Activated naive CD8-positive, alpha-beta T cell treated with anti-CD3 and anti-CD28 coated beads, Interleukin-2, amount 50 U/mL, for 16 hours (primary cell): Measurements from ENCODE around the gene FAM90A1.
"Not testable (repeated sequence)": the region's sequence is repeated elsewhere in the genome, so short reads cannot be mapped to it uniquely, and the experiment has no call there.

Source experiments
- DNase-seq: peaks from one replicate; pipeline ENCODE4 v3.0.0-alpha.2; 2020; ENCODE audit warnings: low read depth, low spot score

FAM90A1 gene

DNA sequence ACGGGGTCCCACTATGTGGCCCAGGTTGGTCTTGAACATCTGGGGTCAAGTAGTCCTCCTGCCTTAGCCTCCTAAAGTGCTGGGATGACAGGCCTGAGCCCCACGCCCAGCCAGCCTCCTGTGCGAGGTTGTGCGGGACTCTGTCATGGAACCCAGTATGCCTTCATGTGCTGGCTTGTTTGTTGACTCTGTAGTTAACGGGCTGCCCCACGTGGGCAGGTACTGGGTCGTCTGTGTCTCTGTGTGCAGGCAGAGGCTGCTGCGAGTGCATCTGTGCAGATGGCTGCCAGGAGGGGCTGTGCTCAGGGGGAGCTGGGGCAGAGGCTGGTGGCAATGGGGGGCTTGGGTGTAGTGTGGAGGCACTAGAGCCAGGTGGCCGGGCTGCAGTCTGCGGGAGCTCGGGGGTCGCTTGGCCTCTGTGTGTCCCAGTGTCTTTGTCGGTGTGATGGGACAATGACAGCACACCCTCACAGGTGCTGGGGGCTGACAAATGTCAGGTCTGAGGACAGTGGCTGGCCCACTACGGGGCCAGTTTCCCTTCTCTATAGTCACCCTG is 6.0 kb upstream of the FAM90A1 start:
- not testable (repeated sequence) for DNase-seq

DNA sequence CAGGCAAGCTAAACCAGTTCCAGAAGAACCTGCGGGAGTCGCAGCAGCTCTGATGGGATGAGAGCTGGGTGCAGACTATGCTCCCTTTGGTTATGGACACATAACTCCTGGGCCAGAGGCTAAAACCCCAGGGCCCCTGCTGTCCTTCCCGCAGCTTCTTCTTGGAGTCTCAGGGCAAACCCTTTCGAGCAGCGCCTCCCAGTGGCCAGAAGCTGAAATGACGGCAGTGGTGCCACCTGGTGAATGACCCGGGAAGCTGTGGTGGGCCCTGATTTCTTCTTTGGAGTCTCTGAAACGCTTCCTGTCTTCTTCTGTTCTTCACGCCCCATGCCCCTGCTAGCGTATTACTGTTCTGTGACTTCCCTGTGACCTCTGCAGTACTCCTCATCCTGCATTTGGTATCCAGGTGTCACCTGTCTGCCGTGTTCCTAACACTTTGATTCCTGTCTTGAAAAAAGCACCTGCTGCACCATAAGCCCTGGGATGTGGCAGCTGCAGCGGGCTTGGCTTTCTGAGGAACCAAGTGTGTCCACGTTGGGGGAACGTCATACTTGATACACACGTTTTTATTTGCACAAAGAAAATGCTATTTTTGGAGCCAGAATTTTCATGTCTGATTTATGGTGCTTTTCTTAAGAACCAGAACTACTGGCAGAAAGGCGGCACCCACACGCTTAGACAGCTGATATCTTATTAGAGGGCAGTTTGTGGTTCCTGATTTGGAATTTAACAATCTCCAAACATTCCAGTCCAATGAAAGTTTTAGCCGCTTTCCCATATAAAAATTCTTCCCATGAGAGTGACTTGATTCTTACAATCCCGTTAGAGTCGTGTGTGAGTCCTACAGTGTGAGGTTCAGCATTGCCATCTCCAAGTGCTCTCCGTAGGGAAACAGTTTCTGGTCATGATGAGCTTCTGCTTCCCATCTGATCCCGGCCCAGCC is 4.5 kb upstream of the FAM90A1 start:
- peak; percentile 30 for DNase-seq

DNA sequence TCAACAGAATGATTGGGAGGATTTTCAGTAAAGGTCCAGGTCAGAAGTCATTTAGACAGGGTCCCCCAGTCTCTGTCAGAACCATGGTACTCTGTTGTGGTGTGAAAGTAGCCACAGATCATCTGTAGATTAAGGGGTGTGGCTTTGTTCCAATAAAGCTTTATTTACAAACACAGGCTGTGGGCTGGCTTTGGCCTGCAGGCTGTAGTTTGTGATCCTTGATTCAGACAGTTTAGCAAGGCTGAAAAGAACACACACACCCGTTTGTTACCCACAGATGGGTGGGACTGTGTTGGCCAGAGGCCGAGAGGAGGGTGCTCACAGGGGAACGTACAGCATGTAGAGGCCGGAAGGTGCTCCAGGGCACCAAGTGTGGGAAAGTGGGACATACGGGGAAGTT is 3.6 kb upstream of the FAM90A1 start:
- not testable (repeated sequence) for DNase-seq

DNA sequence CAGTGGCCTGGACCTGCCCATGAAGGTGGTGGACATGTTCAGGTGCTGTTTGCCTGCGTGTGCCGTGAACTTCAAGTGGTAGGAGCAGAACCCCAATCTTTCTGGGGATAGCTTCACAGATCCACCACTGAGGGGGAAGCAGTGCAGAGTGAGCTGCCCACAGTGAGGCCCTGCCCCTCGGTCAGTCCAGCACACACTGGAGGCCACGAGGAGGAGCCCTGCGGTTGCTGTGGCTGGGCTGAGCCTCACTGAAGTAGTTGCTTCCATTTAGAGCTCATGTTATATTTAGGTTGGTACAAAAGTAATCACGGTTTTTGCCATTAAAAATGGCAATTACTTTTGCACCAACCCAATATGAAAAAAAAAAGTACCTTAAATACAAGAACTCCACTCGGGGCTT is 2.1 kb upstream of the FAM90A1 start:
- not testable (repeated sequence) for DNase-seq

DNA sequence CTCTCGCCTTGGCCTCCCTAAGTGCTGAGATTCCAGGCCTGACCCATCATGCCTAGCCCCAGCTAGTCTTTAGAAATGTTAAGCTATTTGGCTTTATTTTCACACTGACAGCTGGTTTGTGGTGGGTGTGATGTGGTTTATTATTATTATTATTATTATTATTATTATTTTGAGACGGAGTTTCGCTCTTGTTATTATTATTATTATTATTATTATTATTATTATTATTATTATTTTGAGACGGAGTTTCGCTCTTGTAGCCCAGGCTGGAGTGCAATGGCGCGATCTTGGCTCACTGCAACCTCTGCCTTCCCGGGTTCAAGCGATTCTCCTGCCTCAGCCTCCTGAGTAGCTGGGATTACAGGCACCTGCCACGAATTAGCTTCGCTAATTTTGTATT is 1.2 kb upstream of the FAM90A1 start:
- DNase-seq: not testable (repeated sequence)

DNA sequence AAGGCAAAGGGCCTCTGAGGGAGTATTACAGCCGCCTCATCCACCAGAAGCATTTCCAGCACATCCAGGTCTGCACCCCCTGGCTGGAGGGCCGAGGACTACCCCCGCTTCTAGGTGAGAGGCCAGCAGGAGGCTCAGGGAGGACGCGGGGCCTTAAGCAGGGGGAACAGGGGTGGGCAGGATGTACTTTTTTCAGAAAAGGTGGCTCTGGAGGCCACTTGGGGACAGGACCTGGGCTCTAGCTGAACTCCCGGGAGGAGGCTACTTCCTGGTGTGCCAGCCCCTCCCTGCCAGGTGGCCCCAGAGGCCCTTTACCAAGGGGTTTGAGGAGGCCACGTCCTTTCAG is 287 bp upstream of the FAM90A1 start:
- not testable (repeated sequence) for DNase-seq

DNA sequence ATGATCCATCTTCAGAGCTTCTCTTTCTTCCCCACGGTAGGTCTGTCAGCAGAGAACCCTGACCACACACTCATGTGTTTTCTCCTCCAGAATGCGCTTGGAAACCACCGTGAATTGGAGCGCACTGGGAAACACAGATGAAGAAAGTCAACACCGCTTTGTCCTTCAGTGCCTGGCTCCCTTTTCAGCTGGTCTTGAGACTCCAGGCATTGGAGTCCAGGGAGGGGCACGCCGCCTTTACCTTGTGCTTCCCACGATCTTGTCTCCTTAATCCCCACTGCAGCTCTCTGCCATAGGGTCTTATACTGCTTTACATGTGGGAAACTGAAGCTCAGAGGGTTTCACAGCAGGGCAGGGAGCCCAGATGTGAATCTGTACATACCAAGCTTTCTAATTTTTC is 1.1 kb downstream of the FAM90A1 start:
- DNase-seq: no peak

DNA sequence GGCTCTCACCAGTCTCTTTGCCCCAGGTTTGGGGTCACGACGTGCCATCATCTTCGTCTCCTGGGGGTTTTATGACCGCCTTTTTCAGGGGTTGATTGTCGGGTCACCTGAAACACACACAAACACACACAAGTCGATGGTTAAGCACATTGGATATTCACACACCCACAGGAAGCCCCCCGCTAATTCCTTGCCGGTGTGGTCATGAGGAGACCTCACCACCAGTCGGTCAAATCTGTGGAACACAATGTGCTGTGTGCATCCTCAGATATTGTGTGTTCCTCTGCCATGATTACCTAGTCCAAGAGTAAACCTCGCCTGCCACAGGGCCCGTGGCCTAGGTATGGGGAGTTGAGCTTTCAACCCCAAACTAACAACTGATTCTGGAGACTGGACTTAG is 2.6 kb downstream of the FAM90A1 start:
- DNase-seq: not testable (repeated sequence)

DNA sequence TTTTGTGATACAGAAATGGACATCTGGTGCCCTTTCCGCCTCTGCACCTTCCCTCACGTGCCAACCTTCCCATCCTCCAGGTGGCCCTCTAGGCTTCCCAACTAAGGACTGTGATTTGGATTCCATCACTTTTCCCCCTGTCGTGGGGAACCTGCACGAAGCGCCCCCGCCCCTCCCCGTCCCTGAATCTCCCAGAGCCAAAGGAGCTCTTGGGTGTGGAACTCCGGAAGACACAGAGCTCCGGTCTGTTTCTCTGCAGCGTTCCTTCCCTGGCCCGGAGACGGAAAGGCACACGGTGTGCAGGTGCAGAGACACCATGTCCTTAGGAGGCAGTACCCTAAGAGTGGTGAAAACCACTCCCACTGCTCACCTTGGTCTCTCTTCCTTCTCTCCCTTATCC is 3.8 kb downstream of the FAM90A1 start:
- DNase-seq: not testable (repeated sequence)

DNA sequence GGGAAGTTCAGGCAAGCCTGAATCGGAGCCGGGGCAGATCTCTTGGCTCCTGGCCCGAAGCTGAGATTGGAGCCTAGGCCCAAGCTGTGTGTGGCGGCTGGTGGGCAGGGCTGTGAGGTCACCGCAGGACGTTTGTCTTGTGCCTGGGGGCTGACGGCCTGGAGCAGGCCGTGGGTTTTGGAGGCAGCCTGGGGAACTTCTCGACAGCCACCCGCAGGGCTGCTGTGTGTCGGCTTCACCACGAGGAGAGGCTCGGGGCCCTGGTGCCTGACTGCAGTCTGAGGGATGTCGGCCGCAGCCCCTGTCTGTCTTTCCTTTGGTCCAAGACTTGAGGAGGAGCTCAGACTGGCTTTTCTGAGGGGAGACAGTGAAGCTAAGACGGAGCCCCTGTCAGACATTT is 5.1 kb downstream of the FAM90A1 start:
- not testable (repeated sequence) for DNase-seq

DNA sequence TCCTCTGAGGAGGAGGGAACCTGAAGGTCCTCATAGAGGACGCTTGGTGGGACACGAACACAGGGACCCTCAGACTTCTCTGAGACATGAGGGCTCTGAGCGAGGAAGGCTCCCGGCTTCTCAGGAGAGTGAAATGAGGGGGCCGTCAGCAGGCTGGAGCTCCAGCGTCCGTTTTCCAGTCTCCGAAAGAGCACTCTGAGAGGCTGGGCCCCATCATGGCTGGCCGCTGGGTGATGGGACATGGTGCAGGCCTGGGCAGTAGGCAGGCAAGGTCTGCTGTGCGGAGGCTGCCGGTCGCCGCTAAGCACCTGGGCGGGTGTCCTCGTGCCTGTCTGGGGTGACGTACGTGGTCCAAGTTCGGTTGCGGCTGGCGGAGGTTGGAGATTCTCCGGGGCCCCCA is 5.6 kb downstream of the FAM90A1 start:
- not testable (repeated sequence) for DNase-seq

DNA sequence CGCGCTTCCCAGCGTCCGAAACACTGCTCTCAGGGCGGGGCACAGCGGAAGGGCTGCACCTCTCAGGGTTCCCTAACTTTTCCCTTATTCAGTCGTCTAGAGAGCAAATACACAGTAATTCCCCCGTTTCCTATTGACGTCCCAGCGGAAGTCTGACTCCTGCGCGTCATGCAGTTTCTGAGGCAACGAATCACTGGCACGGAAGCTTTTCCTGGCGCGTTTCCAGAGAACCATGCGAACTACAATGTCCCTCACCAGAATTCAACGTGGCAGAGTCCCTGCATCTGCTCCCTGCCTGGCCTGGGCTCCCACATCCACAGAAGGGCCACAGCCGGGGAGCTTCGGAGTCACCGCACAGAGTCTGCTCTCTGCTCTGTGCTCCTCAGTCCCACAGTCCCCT is 6.0 kb downstream of the FAM90A1 start:
- DNase-seq: not testable (repeated sequence)

DNA sequence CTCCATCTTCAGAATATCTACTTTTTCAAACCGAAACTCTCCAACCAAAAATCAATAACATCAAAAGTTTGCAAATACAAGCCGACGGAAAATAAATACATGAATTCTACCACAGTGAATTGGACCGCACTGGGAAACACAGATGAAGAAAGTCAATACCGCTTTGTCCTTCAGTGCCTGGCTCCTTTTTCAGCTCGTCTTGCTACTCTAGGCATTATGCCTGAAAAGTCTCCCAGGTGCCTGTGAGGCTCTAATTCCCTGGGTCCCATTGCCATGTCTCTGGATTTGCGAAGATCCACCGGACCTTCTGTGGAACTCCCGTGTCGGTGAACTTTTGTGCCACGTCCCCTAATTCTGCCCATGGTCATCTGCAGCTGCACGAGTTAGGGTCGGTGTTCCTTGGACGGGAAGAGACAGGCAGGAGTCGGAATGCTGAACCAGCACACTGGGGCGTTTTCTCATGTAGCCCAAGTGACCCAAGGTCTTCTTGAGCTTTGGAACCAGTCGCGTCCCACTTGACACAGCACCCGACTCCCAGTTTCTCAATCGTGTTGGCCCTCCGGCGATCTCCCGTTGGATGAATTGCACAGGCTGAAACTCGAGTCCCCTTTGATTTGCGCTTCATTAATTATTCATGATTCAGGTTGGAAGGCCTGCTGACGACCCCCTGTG is 8.6 kb downstream of the FAM90A1 start:
- DNase-seq: not testable (repeated sequence)

DNA sequence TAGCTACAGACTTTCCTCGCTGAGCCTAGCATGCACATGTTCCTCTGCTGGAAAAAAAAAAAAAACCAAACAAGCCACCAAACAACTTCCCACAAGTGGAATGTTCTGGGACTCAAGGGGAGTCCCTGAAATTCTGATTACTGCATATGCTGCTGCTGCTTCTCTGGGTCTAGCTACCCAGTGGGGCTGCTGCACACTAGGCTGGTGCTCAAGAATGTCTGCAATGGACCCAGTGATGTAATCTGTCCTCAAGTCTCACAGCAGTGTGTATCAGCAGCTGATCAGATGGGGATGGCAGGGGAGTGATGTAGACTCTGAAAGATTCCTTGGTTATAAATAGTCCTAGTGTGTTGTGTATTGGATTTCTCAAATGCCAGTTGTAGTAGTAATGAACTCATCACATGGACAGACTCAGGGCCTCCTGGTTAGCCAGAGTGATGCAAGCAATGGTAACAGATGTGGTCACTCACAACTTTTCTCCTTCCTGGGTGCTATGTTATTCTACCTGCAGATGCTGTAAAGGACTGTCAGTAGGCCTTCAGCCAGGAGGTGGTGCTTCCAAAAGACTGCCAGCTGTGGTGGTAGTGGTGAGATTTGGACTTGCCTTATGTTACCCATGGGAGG is 29.6 kb downstream of the FAM90A1 start:
- not testable (repeated sequence) for DNase-seq

DNA sequence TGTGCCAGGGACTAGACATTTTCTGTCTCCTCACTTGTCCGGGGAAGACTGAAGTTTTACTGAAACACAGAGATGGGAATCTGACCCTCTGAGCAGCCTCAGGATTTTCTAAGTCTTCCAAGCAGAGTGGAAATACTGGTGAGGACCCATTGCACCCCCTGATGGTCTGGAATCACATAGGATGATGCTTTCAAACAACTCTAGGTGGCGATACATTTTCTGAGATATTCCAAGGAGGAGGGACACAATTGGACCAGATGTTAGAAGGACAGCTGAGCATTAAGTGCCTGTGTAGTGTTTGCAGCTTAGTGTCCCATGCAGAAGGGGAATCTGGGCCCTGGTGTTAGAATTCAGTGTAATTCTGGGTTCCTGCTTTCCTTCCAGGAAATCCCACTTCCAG is 39.3 kb downstream of the FAM90A1 start:
- DNase-seq: not testable (repeated sequence)

DNA sequence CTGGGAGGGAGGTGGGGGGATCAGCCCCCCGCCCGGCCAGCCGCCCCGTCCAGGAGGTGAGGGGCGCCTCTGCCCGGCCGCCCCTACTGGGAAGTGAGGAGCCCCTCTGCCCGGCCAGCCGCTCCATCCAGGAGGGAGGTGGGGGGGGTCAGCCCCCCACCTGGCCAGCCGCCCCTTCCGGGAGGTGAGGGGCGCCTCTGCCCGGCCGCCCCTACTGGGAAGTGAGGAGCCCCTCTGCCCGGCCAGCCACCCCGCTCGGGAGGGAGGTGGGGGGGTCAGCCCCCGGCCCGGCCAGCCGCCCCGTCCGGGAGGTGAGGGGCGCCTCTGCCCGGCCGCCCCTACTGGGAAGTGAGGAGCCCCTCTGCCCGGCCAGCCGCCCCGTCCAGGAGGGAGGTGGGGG is 43.2 kb downstream of the FAM90A1 start:
- not testable (repeated sequence) for DNase-seq

DNA sequence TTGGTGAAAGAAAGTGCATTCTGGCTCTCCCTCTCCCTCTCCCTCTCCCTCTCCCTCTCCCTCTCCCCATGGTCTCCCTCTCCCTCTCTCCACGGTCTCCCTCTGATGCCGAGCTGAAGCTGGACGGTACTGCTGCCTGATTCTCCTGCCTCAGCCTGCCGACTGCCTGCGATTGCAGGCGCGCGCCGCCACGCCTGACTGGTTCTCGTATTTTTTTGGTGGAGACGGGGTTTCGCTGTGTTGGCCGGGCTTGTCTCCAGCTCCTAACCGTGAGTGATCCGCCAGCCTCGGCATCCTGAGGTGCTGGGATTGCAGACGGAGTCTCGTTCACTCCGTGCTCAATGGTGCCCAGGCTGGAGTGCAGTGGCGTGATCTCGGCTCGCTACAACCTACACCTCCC is 44.1 kb downstream of the FAM90A1 start:
- not testable (repeated sequence) for DNase-seq

DNA sequence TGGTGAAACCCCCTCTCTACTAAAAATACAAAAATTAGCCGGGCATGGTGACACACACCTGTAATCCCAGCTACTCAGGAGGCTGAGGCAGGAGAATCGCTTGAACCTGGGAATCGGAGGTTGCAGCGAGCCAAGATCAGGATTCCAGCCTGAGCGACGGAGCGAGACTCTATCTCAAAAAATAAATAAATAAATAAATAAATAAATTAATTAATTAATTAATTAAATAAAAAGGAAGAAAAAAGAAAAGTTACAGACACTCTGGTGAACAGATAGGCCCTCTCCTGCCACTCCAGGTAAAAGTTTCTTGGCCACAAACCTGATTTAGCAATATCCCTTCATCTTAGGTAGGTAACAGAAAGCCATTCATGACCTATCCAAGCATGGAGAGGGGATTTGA is 44.5 kb downstream of the FAM90A1 start:
- DNase-seq: not testable (repeated sequence)

DNA sequence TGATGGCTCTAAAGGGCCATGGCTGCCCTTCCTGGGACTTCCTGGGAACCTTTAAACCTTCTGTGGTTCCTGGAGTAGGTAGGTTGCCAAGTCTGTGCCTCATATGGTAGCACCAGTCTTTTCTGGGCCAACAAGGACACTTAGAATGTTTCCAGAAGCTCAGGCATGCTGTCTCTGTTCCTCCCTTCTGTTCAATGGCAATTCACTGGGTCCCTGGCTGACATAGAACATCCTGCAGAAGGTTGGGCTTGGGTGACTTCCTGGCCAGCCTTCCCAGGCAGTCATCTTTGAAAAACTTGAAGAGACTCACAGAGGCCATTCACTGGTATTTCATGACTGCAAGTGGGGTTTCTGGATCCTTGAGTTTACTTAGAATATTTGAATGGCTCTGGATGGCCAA is 46.1 kb downstream of the FAM90A1 start:
- not testable (repeated sequence) for DNase-seq

DNA sequence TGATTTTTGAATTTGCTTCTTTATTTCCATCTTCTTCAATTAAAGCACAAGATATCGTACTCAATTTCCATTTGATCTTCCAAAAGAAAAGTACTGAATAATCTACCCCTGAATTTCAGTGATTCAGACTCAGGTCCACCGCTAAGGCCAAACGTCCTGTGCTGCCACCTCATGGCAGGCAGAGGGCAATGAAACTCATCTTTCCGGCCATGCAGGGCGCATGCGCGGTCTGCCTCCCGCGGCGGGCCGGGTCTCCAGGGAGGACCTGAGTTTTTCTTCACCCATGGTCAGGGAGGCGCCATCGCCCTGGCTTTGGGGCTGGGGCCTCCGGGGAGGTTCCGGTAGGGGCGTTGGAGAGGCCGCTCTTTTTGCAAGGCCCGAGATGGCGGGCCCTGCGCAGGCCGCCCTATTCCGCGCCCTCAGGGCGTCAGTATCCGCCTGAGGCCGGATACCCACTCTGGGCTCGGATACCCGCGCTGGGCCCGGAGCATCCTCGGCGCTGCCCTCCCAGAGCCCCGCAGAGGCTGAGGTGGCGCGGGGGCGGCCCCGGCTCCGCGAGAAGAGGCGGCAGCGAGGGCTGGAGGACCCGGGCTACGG is 47.3 kb downstream of the FAM90A1 start:
- DNase-seq: peak; percentile 32

DNA sequence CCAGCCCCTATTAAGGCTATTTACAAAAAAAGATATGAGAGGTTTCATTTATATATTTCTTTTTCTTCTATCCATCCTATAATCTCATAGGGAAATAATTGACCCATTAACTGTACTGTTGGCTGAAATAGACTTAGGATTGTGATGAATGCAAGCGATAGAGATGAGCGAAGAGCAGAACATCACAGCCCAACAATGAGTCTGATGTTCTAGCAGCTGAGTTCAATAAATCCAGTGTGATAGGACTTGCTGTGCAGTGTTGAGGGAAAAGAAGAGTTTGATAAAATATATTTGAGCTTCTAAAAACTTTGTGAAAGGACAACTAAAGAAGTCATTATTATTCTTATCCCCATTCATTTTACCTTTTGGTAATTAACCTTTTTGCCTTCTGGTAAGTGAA is 54.5 kb downstream of the FAM90A1 start:
- DNase-seq: not testable (repeated sequence)
